GM10266 (cell line): ENCODE results near the gene FBXO40.

Source experiments
- DNase-seq: peaks from one replicate; pipeline ENCODE4 v3.0.0; 2012; ENCODE audit errors: extremely low spot score
- CTCF ChIP-seq: IDR thresholded peaks from 2 replicates; pipeline ENCODE4 v1.5.1; 2012; ENCODE audit warnings: mild to moderate bottlenecking, low read depth; ENCODE audit not compliant: control insufficient read depth, insufficient read depth; ENCODE audit errors: missing control alignments

The FBXO40 gene

GRCh38 chr3:121663171-121663847, 70.1 kb downstream of the FBXO40 start:
- TF ChIP-seq CTCF: no peak
- DNase-seq: no peak

- DNase-seq: no peak
- TF ChIP-seq CTCF: no peak
These were observed 72.3 kb downstream of the FBXO40 start for GRCh38 chr3:121665488-121665887.

GRCh38 chr3:121667333-121667732, 74.2 kb downstream of the FBXO40 start:
- TF ChIP-seq CTCF: no peak
- no peak for DNase-seq

GRCh38 chr3:121670676-121671075, 77.5 kb downstream of the FBXO40 start:
- no peak for TF ChIP-seq CTCF
- DNase-seq: no peak

GRCh38 chr3:121677141-121677540, 84.0 kb downstream of the FBXO40 start:
- no peak for DNase-seq
- TF ChIP-seq CTCF: no peak
